GM19351 (cell line): ENCODE results near the gene SYT1.

Experiments used
- ATAC-seq: cut with Tn5 transposase; IDR thresholded peaks from one replicate; pipeline ENCODE4 v1.9.1; 2021; ENCODE audit warnings: mild to moderate bottlenecking, moderate library complexity; ENCODE audit not compliant: unreplicated experiment

SYT1 gene

DNA sequence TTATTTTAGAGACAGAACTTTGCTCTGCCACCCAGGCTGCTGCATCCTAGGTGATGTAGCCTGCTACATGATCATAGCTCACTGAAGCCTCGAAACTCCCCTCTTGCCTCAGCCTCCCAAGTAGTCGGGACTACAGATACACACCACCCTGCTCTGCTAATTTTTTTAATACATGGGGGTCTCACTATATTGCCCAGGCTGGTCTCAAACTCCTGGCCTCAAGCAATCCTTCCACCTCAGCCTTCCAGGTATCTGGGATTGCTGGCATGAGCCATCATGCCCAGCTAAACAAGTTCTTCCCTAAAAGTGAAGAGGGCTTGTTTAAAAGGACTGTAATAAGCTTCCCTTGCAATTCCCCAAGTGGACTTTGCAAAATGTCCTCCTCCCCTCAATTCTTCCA is 515.8 kb downstream of the SYT1 start:
- no peak for ATAC-seq

DNA sequence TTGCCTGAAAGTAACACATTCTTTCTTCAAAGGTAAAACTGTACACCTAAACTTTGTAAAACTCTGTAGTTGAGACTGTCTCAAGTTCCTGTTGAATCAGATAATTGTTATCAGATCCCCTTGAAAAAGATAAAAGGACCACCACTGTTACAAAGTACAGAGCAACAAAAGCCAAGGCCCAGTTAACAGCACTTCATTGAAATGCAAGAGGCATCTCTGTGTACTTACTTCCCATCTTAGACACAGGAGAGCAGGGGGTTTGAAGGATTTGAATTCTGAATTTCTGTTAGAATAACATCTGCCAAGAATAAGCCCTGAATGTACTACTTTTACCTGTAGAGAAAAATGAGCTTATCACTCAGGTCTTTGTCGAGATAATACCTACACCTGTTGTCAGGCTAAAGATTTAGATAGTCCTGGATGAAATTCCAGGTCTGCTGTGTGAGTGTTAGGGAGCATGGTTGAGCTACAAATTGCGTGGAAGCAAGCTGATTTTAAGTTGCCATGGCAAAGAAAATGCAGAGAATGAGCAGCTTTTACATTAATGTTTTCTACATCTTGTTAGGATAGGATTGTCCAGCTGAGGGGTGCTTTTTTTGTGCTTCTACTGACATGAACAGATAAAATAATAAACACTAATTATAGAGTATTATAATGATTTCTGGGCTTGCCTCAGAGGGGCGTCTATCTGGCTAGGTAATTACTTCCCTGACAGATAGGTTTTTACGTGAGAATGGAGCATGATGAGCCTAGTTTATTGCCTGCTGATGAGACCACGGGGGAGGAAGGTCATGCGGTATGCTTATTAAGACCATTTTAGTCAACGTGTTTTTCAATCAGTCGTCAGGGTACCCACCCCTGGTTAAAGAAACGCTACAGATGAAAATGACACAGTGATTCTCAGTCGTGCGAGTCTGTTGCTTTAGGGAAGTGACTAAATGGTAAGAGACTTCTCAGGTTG is 517.0 kb downstream of the SYT1 start:
- no peak for ATAC-seq

DNA sequence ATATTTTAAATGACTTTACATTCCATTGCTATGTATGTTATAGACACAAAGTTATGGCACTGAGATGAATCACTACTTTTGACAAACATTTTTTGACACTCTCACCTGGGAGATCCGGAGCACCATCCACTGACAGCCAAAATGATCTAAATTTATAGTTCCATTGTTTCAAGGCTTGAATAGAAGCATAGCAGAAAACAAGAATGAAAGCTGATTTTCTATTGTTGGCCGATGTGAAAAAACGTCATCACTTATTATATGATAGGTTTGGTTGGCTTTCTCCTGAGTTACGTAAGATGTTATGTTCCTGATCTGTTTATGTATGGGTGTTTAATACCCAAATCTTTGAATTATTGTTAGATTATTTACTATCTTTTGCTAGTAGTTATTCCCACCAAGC is 520.0 kb downstream of the SYT1 start:
- no peak for ATAC-seq

DNA sequence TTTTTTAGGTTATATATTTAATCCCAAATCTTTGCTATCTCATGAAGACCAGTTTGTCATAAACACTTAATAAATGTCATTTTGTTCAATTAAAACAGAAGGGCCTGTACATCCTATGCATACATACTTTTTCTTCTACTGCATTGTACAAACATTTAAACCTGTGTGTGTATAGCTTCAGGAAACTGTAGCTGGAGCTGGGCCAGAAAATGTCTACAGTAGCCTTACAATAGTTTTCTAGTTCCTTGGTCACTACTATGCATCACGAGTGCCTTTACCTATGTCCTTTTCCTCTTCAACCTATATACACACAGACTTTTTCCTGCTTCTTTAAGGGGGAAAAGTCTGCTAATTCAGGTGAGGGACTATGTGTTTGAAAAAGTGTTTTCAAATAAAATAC is 523.4 kb downstream of the SYT1 start:
- ATAC-seq: no peak

DNA sequence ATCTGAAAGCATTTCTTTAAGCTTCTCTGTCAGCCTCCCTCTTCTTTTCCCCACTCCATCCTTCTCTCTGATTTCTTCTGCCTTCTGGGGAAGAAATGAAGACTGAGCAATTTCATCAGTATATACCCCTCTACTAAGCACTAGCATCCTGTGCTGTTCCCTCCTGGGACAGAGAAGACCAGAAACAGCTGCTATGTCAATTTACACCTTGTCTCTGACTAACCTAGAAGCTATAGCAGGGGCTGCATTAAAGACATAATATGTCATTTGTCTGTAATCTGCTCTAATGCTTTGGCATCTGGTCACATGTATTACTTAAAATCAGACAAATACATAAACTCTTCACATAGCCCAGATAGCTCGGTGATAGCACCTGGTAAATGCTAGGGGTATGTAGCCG is 529.3 kb downstream of the SYT1 start:
- no peak for ATAC-seq

DNA sequence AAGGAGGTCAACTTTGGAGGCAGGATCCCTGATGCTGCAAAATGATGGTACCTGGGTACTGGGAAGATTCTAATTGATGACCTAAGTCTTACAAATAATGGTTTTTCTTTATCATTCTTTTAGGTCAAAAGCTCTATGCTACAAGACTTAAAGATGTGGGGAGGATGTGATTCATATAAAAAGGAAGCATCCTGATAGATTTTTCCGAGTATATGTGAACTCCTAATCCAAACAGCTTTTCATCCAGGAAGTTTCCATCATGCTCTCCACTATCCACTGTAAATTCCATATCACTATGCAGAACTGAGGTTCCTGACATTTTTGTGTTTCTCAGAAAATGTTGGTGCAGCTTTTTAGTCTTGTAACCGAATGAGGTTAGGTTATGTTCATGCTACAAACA is 533.0 kb downstream of the SYT1 start:
- ATAC-seq: no peak

DNA sequence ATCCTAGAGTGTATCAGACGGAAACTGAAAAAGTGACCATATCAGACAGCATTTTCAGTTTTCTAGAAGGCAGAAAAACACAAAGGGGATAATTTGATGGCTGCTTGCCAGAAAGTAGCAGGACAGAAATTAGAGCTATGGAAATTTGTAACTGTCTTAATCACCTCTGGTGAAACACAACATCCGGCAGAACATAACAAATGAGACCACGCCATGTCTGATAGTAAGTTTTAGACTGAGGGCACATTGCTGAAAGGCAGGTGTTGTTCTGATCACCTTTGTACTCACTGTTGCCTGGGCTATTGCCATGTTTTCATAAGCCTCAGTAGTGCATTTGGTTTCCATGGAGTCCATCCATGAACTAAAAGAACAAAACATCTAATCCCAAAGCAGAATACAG is 535.9 kb downstream of the SYT1 start:
- no peak for ATAC-seq

DNA sequence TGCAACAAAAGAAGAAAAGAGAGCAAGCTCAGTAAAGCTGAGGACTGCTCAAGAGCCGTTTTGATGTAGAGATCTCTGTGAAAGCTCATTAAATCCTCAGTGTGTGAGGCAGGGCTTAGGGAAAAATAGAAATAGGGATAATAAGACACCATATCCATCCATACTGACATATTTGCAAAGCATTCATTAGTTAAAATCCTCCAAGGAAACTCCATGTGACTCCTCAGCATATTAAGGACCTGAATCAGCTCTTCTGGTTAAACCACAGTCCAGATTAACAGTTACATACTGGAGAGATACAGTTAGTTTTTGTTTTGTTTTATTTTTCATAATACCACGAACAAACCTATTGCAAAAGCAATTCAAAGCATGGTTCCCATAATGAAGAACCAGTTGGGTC is 538.0 kb downstream of the SYT1 start:
- ATAC-seq: no peak

DNA sequence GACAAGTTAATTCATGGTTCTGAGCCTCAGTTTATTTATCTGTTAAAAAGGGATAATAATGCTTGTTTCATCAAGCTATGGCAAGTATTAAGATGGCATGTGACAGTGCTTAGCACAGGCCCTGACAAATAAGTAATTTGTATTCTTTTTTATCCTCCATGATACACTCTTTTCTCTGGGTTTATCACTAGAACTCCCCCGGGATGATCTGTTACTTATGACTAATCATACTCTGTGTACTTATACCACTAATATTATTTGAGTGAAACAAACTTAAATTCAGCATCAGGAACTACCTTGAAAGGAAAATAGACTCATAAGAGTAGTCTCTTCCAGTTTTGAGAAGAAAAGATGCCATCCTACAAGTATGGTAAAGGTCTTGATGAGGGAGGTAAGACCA is 542.4 kb downstream of the SYT1 start:
- ATAC-seq: no peak

DNA sequence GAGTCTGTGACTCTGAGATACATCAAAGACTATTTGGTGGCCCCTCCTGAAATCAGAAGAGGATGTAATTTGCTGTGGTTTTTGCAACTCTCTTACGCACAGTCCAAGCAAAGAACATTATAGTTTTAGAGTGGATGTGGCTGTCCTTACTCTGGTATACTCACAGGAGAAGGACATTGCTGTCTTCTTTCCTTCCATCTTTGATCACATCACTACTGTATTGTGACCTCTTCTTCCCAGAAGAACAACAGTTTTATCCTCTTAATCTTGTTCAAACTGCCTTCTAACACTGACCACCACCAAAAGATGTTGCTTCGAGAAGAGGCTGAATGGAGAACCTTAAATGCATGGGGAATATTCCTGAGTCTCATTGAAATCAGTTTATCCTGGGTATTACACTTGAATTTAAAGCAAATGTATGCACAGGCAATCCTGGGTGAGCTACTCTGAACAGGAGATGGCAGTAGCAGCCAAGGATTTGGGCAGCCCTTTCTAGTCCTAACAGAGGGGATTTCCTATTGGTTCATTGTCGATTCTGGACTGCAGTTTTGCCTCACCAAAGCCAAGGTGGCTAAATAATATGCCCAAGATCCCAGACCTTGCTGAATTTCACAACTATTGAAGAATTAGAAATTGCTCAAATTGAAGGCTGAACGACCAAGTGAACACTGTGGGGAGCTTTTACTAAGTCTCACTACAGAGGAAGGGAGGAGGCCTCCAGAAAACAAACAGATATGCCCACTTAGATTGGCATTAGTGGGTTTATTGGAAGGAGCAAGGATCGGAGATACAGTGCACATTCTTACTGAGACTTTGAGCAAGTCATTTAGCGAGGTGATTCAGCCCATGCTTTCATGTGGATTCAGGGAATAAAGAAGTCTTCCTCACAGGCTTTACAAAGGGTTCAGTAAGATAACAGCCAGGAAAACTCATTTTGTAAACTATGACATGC is 543.4 kb downstream of the SYT1 start:
- ATAC-seq: peak; percentile 95

DNA sequence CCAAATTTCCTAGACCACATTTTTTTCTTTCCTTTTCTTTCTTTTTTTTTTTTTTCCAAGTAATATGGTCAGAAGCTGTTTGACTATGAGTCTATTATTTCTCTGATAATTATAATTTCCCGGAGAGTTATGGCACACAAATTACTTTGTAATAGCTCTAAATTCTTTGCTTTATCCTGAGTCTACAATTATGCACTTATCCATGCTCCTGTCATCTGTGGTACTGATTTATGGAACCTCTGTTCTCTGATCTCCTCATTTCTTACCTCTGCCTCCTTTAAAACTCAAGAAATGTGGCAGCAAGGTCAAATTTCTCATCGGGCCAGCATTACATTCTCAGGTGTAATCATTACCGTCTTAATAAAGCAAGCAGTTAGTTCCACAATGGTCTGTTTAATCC is 544.1 kb downstream of the SYT1 start:
- no peak for ATAC-seq

DNA sequence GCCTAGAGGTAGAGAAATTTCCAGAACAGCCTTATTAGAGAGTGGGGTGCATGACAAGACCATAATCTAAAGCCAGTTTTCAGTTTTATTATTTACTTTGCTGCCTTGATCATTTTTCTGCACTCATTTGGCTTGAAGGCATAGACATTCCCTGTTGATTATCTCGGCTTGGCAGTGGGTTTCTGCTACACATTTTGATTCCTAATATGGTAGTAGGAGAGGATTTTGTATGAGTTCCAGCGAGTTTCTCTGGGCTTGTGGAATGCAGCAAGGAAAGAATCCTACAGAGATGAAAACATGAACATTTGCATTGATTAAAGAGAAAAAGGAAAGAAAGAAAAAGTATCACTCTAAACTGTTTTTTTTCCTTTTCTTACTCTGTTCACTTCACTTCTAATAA is 545.0 kb downstream of the SYT1 start:
- no peak for ATAC-seq

DNA sequence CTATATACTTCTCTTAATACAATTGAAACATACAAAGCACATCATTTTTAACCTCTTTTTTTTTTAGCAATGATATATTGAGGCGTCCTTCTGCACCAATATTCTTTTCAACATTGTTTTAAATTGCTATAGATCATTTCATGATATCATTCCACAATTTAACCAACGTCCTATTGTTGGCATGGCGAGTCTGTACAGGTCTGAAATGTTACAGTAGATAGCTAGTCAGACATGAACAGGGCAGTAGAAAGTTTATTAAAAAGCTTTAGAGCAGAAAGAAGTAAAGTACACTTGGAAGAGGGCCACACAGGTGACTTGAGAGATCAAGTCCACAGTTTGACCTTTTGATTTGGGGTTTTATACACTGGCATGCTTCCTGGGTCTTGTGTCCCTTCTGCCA is 547.2 kb downstream of the SYT1 start:
- no peak for ATAC-seq

DNA sequence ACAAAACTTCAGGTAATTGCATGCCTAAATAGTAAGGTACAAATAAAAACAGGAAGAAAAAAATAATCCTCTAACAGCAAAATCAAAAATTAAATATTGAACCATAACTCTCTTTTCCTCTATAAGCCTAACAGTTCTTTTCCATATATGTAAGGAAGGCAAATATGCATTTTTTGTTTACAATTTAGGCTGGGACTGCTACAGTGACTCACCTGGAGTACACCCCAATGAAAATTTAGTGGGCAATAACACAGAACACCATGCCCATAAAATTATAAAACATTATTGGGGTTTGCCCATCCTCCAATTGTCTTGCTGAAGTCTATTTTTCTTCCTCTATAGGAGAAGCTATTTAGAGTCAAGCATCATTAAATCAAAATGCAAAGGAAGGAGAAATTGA is 549.2 kb downstream of the SYT1 start:
- no peak for ATAC-seq

DNA sequence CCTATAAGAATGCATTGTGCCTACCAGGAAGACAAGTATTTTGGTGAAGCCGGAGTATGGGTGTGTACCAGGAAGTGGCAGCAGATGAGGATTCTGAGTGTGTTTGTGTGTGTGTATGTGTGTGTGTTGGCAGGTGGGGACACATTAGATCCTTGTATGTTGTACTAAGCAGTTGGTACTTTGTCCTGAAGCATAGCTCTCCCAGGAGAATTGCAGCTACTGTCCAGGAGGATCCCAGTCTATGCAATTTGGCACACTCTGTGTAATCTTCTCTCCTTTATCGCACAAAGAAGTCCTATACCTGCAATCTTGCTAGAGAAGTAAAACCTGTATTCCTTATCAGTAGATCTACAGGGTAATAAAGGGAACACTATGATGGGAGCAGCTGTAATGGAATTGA is 549.7 kb downstream of the SYT1 start:
- ATAC-seq: no peak

DNA sequence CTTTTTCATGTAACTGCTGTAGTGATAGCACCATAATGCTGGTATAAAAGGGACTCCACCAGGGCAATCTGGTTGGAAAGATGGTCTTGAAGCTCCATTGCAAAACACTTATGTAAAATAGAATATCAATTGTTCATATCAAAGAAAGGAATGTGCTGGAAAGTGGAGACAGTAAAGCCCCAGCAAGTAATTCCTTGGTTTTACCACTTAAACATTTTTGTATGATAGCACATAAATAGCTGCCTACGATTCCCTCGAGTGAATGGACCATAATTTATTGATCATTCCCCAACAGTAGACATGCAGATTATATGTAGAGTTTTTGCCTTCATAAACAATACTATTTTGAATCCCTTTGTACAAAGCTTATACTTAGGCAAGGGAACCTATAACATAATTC is 550.7 kb downstream of the SYT1 start:
- ATAC-seq: no peak

DNA sequence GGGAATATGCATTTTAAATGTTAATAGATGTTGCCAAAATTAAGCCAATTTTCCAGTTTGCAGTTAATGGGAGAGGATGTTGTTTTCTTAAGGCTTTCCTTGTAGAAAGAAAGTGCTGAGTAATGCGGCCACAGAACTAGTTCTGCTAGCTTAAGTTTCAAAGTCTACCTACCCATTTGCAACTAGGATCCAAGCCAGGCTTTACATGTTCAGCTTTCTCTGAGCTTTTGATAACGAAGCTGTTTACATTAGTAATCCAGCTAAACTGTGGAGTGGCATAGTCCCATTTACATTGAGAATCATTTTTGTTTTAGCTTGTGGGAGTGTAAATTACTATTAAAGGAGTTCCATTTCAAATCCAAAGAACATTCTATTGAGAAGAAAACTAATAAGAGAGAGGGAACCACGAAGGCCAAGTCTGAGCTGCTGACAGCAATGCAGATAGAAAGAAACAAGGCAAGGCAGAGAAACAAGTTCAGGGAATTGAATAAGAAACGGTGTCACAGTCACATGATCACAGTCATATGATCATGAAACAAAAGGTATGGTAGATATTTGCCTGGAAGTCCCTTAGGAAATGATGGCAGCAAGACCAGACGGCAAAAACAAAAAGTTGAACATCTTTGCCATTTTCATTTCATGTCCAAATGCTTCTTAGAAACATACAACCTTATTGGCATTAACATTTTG is 551.3 kb downstream of the SYT1 start:
- no peak for ATAC-seq

DNA sequence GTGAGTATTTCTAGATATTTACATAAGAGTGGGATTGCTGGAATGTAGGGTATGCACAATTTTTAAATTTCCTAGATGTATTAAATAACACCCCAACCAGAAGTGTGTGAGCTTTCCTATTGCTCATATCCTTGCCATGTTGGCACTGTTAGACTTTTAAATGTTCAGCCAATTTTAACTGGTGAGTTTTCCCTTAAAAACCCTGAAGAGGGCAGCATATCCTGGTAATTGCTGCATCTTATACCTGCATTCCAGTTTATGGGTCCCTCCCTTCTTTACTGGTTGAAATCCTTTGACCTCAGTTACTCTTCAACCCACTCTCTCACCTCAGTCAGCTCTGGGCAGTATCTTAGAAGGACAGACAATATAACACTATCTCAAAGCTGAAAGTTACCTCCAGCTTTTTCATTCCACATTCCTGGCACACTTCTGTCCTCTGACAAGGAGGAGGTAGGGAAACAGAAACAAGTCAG is 555.6 kb downstream of the SYT1 start:
- no peak for ATAC-seq

DNA sequence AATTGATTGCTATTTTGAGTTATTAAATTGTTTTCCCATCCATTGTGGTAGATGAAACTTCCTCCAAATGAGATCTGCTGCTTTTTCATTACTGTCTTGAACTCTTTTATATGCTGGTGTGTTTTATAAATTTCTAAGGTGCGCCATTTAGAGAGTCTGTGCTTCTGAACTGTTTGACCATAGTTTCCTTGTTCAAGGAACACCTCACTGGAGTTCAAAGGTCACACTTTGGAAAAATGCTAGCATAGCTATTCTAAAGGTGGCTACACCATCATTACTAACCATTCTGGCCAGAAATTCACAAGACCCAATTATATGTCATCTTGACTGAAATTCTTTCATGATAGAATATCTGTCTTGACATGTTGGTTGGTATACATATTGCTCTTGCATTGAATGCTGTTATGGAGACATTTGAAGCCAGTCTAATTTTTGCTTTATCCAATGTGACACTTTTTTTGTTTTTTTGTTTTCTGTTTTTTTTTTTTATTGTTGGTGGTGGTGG is 556.7 kb downstream of the SYT1 start:
- no peak for ATAC-seq

DNA sequence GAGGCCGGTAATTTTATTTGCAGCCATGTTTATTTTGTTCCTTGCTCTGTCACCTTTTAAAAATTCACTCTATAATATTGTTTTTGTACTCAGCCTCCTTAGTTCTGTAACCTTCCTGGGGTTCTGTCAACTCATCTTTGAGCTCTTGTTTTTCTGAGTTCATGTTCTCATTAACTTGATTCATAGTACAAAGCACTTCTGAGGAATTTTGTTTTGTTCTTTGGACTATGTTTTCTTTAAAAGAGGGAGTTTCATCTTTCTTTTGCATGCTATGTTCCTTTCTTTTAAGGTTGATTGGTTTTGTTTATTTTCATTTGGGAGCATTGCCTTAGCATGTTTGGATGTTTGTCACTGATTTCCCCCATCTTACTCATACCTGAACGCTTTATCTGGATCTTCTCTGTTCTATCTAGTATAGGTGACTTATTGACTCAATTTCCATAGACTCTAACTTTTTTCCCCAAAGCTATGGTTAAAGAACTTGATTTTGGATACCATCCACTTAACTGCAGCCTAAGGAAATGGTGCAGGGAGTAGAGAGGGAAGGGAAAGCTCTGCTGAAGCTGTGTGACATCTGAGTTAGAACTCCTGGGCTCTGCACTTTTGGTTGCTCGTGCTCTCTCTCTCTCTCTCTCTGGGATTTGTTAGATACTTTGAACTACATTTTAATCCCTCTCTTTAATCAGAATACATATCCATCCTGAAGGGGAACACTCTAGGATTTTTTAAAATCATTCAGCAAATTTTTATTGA is 557.7 kb downstream of the SYT1 start:
- no peak for ATAC-seq
